Caco-2 (cell line): ENCODE data around the gene CADPS. TPM values are rescaled to one million over a fixed set of nuclear protein-coding genes. Genes with fewer than 3 reads are reported as not detected.

Experiments used
- BruUV-seq: library from RNA; stranded (reverse); fragments of 400-500 nt; replicated peaks from 2 replicates; lab custom pipeline; 2021; lab: Mats Ljungman, UMichigan
- CTCF ChIA-PET: fragments of 300-600 bp; sonication (Branson Sonifier 250); formaldehyde crosslinking; loops from one replicate; lab custom pipeline; 2022; ENCODE audit warnings: antibody characterized with exemption; lab: Charles Lee
- POLR2A ChIA-PET: fragments of 300-600 bp; sonication (Branson Sonifier 250); formaldehyde crosslinking; loops from one replicate; lab custom pipeline; 2022; ENCODE audit warnings: antibody characterized with exemption; lab: Charles Lee
- DNase-seq, 2 experiments: peaks; one replicate each; pipeline versions ENCODE4 v3.0.0 to v3.0.0-alpha.2; 2020 to 2022
- H3K27me3 ChIP-seq: replicated peaks from 2 replicates; pipeline ENCODE4 v1.6.0; 2011; ENCODE audit warnings: low read length; ENCODE audit not compliant: control insufficient read depth, insufficient read depth
- H3K36me3 ChIP-seq: 2 replicates; pipeline ENCODE4 v1.5.1; 2011; ENCODE audit warnings: low read length; ENCODE audit not compliant: control insufficient read depth, insufficient read depth
- H3K4me1 ChIP-seq: fragments of 250-450 bp; sonication (Bioruptor Pico); 2 replicates; pipeline ENCODE4 v1.5.1; 2020; ENCODE audit warnings: mild to moderate bottlenecking
- H3K4me3 ChIP-seq: 2 replicates; pipeline ENCODE4 v1.5.1; 2011; ENCODE audit warnings: low read depth, mild to moderate bottlenecking, control low read depth, low read length
- H3K9me3 ChIP-seq: fragments of 250-450 bp; sonication (Bioruptor Pico); 2 replicates; pipeline ENCODE4 v1.5.1; 2020; ENCODE audit warnings: mild to moderate bottlenecking, moderate library complexity
- H3K27ac Mint-ChIP-seq: one replicate; pipeline ENCODE4 v1.8.0; 2022; ENCODE audit warnings: mixed read lengths; ENCODE audit not compliant: unreplicated experiment
- H3K27me3 Mint-ChIP-seq: one replicate; pipeline ENCODE4 v1.8.0; 2022; ENCODE audit warnings: mixed read lengths; ENCODE audit not compliant: insufficient read depth, unreplicated experiment
- H3K36me3 Mint-ChIP-seq: one replicate; pipeline ENCODE4 v1.8.0; 2022; ENCODE audit warnings: mild to moderate bottlenecking, mixed read lengths; ENCODE audit not compliant: insufficient read depth, unreplicated experiment
- H3K4me1 Mint-ChIP-seq: one replicate; pipeline ENCODE4 v1.8.0; 2022; ENCODE audit warnings: low read depth, mixed read lengths; ENCODE audit not compliant: unreplicated experiment
- H3K4me3 Mint-ChIP-seq: one replicate; pipeline ENCODE4 v1.8.0; 2022; ENCODE audit warnings: mild to moderate bottlenecking, moderate library complexity, mixed read lengths; ENCODE audit not compliant: unreplicated experiment
- H3K9me3 Mint-ChIP-seq: one replicate; pipeline ENCODE4 v1.8.0; 2022; ENCODE audit warnings: mixed read lengths; ENCODE audit not compliant: unreplicated experiment
- intact Hi-C: fragments of 100-400 bp; cut with micrococcal nuclease; formaldehyde crosslinking; loops from one replicate; pipeline ENCODE4 v1.10.0; 2022; ENCODE audit not compliant: unreplicated experiment
- total RNA-seq: library from RNA; stranded (reverse); gene quantifications from 2 replicates; pipeline ENCODE4 v1.2.3, GENCODE V29; 2022
- TF ChIP-seq, protein P1 (sequence below), 2 experiments: fragments of 200-600 bp in 1 of 2; IDR thresholded peaks; 1 replicate in 1 of 2; 2 replicates in 1 of 2; pipeline versions ENCODE4 v1.5.1 to v1.8.0; 2011 to 2022; ENCODE audit warnings: antibody characterized with exemption in 1 of 2, control low read depth in 1 of 2, inconsistent platforms in 1 of 2, low read depth in 1 of 2, low read length in 1 of 2, mild to moderate bottlenecking in 1 of 2, moderate library complexity in 1 of 2; ENCODE audit not compliant: insufficient read depth in 1 of 2, severe bottlenecking in 1 of 2, unreplicated experiment in 1 of 2

The CADPS gene
- total RNA-seq, 1 experiment from 2014 or later, result not detected

- no peaks in the 10 kb centered on the region for H3K36me3 ChIP-seq
- H3K9me3 Mint-ChIP-seq, result no peaks in the 10 kb centered on the region
- BruUV-seq, result no TSS peak
Observed at GRCh38 chr3:62817678-62818077, 57.5 kb downstream of the CADPS start.

DNA sequence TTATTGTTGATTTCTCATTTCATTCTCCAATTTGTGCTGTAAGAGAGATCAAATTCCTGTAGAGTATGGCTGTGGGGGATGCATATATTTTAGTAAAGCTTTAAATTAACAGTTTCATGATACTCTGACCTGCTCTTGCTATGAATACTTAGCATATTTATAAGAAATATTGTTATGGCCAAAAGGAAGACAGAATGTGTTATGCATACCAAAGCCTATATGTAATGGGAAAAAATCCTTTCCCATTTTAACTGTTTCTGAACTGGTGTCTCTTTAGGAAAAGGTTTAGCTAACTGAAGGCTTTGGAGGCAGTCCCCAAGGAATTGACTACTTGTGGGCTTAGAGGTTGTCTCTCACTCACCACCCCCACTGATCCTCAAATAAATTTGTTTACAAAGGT is 59.2 kb downstream of the CADPS start:
- no peak overlapping the region for H3K4me3 Mint-ChIP-seq
- no peak overlapping the region for H3K4me3 ChIP-seq
- intact Hi-C loops, result no loop called here
- H3K4me1 ChIP-seq, result no peaks in the 10 kb centered on the region
- TF ChIP-seq, protein P1, sequence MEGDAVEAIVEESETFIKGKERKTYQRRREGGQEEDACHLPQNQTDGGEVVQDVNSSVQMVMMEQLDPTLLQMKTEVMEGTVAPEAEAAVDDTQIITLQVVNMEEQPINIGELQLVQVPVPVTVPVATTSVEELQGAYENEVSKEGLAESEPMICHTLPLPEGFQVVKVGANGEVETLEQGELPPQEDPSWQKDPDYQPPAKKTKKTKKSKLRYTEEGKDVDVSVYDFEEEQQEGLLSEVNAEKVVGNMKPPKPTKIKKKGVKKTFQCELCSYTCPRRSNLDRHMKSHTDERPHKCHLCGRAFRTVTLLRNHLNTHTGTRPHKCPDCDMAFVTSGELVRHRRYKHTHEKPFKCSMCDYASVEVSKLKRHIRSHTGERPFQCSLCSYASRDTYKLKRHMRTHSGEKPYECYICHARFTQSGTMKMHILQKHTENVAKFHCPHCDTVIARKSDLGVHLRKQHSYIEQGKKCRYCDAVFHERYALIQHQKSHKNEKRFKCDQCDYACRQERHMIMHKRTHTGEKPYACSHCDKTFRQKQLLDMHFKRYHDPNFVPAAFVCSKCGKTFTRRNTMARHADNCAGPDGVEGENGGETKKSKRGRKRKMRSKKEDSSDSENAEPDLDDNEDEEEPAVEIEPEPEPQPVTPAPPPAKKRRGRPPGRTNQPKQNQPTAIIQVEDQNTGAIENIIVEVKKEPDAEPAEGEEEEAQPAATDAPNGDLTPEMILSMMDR (IDR thresholded peaks at IDR 0.05; ENCODE audit: insufficient read depth in 1 of 2, low read depth in 1 of 2, low read length in 1 of 2, severe bottlenecking in 1 of 2, unreplicated experiment in 1 of 2), result no peak
- H3K36me3 ChIP-seq, result no peaks in the 10 kb centered on the region
- no peaks in the 10 kb centered on the region for H3K9me3 Mint-ChIP-seq
- peaks cover 2% of the 10 kb centered on the region for H3K27me3 Mint-ChIP-seq
- ChIA-PET CTCF (no interaction called here), POLR2A (no interaction called here)
- H3K27ac Mint-ChIP-seq, result no peak overlapping the region
- DNase-seq, result no peak
- no peaks in the 10 kb centered on the region for H3K4me1 Mint-ChIP-seq
- H3K9me3 ChIP-seq, result no peaks in the 10 kb centered on the region
- no peaks in the 10 kb centered on the region for H3K36me3 Mint-ChIP-seq
- BruUV-seq, result no TSS peak
- H3K27me3 ChIP-seq, result no peaks in the 10 kb centered on the region

More at GRCh38 chr3:62817678-62818077, 57.5 kb downstream of the CADPS start:
- H3K27ac Mint-ChIP-seq, result no peak overlapping the region
- H3K4me3 Mint-ChIP-seq, result no peak overlapping the region
- no peak for DNase-seq
- no peaks in the 10 kb centered on the region for H3K9me3 ChIP-seq
- H3K27me3 Mint-ChIP-seq, result peaks cover 2% of the 10 kb centered on the region
- ChIA-PET CTCF (no interaction called here), POLR2A (no interaction called here)
- no peak overlapping the region for H3K4me3 ChIP-seq
- no peaks in the 10 kb centered on the region for H3K36me3 Mint-ChIP-seq
- no peaks in the 10 kb centered on the region for H3K4me1 Mint-ChIP-seq
- no peaks in the 10 kb centered on the region for H3K4me1 ChIP-seq
- intact Hi-C loops, result no loop called here
- H3K27me3 ChIP-seq, result no peaks in the 10 kb centered on the region
- TF ChIP-seq, protein P1 (IDR thresholded peaks at IDR 0.05; ENCODE audit: insufficient read depth in 1 of 2, low read depth in 1 of 2, low read length in 1 of 2, severe bottlenecking in 1 of 2, unreplicated experiment in 1 of 2), result no peak

DNA sequence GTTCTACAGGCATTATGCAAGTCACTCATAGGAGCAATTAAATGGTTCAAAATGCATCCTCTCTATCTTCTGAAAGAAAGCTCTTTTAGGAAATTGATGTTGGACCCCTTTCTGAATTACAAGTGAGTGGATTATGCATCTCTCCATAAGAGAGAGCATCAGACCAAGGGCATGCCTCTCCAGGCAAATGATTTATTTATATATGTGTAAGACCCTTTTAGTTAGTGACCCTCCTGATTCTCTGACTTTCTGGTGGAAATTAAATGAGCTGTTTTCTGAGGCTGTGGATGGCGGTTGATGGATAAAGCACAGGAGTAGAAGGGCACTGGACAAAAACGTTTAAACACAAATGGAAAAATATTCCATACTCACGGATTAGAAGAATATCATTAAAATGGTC is 62.6 kb downstream of the CADPS start:
- H3K4me3 Mint-ChIP-seq, result no peak overlapping the region
- H3K27ac Mint-ChIP-seq, result no peak overlapping the region
- Histone ChIP-seq H3K36me3 (no peaks in the 10 kb centered on the region), H3K9me3 (no peaks in the 10 kb centered on the region), H3K27me3 (no peaks in the 10 kb centered on the region), H3K4me1 (no peaks in the 10 kb centered on the region), H3K4me3 (no peak overlapping the region)
- no peaks in the 10 kb centered on the region for H3K9me3 Mint-ChIP-seq
- intact Hi-C loops, result no loop called here
- TF ChIP-seq, protein P1 (IDR thresholded peaks at IDR 0.05; ENCODE audit: insufficient read depth in 1 of 2, low read depth in 1 of 2, low read length in 1 of 2, severe bottlenecking in 1 of 2, unreplicated experiment in 1 of 2), result no peak
- H3K36me3 Mint-ChIP-seq, result no peaks in the 10 kb centered on the region
- no peaks in the 10 kb centered on the region for H3K4me1 Mint-ChIP-seq
- DNase-seq, result no peak
- no TSS peak for BruUV-seq
- ChIA-PET POLR2A (no interaction called here), CTCF (no interaction called here)
- H3K27me3 Mint-ChIP-seq, result peaks cover 9% of the 10 kb centered on the region
